Measurements from ENCODE around the gene COBL.

The COBL gene

GRCh38 chr7:51019891-51020870 lies 296.4 kb downstream of the COBL start:
- no peak overlapping the region for H3K4me3 ChIP-seq (ENCODE audit: low read depth, low read length)
- peak overlapping the region; percentile 64 for H3K27ac ChIP-seq
- DNase-seq: no peak
- no peaks in the 10 kb centered on the region for H3K36me3 ChIP-seq (replicated peaks)
- TF ChIP-seq, protein P1, sequence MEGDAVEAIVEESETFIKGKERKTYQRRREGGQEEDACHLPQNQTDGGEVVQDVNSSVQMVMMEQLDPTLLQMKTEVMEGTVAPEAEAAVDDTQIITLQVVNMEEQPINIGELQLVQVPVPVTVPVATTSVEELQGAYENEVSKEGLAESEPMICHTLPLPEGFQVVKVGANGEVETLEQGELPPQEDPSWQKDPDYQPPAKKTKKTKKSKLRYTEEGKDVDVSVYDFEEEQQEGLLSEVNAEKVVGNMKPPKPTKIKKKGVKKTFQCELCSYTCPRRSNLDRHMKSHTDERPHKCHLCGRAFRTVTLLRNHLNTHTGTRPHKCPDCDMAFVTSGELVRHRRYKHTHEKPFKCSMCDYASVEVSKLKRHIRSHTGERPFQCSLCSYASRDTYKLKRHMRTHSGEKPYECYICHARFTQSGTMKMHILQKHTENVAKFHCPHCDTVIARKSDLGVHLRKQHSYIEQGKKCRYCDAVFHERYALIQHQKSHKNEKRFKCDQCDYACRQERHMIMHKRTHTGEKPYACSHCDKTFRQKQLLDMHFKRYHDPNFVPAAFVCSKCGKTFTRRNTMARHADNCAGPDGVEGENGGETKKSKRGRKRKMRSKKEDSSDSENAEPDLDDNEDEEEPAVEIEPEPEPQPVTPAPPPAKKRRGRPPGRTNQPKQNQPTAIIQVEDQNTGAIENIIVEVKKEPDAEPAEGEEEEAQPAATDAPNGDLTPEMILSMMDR (IDR thresholded peaks at IDR 0.05; ENCODE audit: low read depth, low read length, missing control alignments): no peak
- H3K27me3 ChIP-seq (replicated peaks): no peaks in the 10 kb centered on the region
- in situ Hi-C loops (cut with HindIII; ENCODE audit: low pct_ligation_motif_present, low sequenced_read_pairs): no loop called here

DNA sequence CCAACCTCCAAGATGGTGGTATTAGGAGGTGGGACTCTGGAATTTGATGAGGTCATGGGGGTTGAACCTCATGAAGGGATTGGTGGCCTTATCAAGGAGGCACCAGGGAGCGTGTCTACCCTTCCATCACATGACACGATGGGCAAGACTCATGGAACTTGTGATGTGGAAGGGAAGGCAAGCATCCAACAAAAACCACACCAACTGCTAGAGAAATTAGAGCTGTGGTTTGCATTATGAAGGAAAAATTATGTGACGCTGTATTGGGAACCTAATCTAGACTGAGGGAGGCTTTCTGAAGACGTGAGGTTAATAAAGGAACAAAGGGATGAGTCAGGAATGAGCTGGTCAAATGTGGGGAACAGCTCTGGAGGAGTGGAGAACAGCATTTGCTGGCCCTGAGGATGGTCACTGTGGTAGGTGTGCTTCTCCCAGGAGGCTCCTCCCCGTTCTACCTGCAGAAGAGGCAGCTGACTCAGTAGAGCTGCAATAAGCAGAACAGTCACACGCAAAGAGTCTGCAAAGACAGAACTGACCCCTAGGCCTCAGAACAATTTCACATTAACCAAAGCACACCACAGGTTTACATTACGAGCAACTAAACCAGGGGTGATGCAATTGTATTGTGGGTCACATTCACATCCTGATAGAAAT lies 297.3 kb downstream of the COBL start:
- TF ChIP-seq, protein P1 (IDR thresholded peaks at IDR 0.05; ENCODE audit: low read depth, low read length, missing control alignments): no peak
- peak; percentile 87 for DNase-seq
- in situ Hi-C loops (cut with HindIII; ENCODE audit: low pct_ligation_motif_present, low sequenced_read_pairs): no loop called here

GRCh38 chr7:51017576-51018535 lies 298.8 kb downstream of the COBL start:
- TF ChIP-seq, protein P1 (IDR thresholded peaks at IDR 0.05; ENCODE audit: low read depth, low read length, missing control alignments): no peak
- DNase-seq: no peak
- H3K4me3 ChIP-seq (ENCODE audit: low read depth, low read length): no peak overlapping the region

More for the DNA sequence above, 297.3 kb downstream of the COBL start:
- Histone ChIP-seq H3K27ac (peak overlapping the region; percentile 64), H3K4me3 (ENCODE audit: low read depth, low read length) (no peak overlapping the region), H3K27me3 (replicated peaks) (no peaks in the 10 kb centered on the region), H3K36me3 (replicated peaks) (no peaks in the 10 kb centered on the region)

DNA sequence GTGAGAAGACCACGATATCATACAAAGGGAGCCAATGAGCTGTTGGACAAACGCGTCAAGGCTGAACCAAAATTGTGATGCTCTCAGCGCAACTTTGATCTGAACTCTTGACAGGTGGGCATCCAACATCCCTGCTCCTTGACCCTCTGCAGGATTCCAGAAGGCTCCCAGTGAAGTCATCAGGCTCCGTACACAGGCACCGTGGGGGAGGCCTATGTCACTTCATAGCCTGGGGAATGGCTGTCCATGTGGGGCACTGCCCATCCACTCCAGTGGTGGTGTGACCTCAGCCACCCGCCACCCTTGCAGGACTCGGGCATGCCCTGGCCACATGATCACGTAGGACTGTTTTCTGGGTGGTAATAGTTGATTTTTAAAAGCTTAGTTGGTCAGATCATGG lies 300.1 kb downstream of the COBL start:
- Histone ChIP-seq H3K36me3 (replicated peaks) (no peaks in the 10 kb centered on the region), H3K4me3 (ENCODE audit: low read depth, low read length) (no peak overlapping the region), H3K27me3 (replicated peaks) (no peaks in the 10 kb centered on the region), H3K27ac (no peak overlapping the region)
- no peak for DNase-seq
- in situ Hi-C loops (cut with HindIII; ENCODE audit: low pct_ligation_motif_present, low sequenced_read_pairs): no loop called here
- TF ChIP-seq, protein P1 (IDR thresholded peaks at IDR 0.05; ENCODE audit: low read depth, low read length, missing control alignments): no peak

More at GRCh38 chr7:51017576-51018535, 298.8 kb downstream of the COBL start:
- Histone ChIP-seq H3K27me3 (replicated peaks) (no peaks in the 10 kb centered on the region), H3K27ac (no peak overlapping the region), H3K36me3 (replicated peaks) (no peaks in the 10 kb centered on the region)
- in situ Hi-C loops (cut with HindIII; ENCODE audit: low pct_ligation_motif_present, low sequenced_read_pairs): no loop called here

DNA sequence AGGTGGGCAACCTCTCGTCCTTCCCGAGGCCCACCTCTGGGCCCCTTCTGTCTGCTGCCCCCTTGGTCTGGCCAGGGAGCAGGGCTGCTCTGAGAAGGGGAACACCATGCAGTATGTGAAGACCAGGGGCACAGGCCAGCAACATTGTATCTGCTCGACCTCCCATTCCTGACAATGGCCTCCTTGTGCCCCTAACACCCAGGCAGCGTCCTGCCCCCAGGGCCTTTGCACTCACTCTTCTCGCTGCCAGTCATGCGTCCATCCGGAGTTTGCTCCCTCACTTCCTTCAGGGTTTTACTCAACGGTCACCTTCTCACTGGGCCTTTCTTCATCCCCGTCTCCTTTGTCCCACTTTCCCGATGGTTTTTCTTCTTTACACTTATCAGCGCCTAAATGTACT lies 301.0 kb downstream of the COBL start:
- no peak overlapping the region for H3K27ac ChIP-seq
- no peaks in the 10 kb centered on the region for H3K36me3 ChIP-seq (replicated peaks)
- TF ChIP-seq, protein P1 (IDR thresholded peaks at IDR 0.05; ENCODE audit: low read depth, low read length, missing control alignments): no peak
- in situ Hi-C loops (cut with HindIII; ENCODE audit: low pct_ligation_motif_present, low sequenced_read_pairs): no loop called here
- H3K27me3 ChIP-seq (replicated peaks): no peaks in the 10 kb centered on the region
- no peak overlapping the region for H3K4me3 ChIP-seq (ENCODE audit: low read depth, low read length)
- DNase-seq: no peak

All from brain microvascular endothelial cell (primary cell).